ENCODE data around the gene SFTPA2.

SFTPA2 gene

GRCh38 chr10:79507440-79508167 lies 52.6 kb downstream of the SFTPA2 start:
- DNase-seq (ENCODE audit: low read depth) = no peak
- H3K4me3 ChIP-seq (ENCODE audit: low read depth, low read length) = no peak overlapping the region
- no peak for TF ChIP-seq CTCF (conservative IDR thresholded peaks at IDR 0.05; ENCODE audit: low read depth, low read length)

All from choroid plexus epithelial cell (primary cell).